Measurements from ENCODE around the gene DACH1.
A peak's percentile ranks its signal among the peaks of the same experiment; 100 is the strongest.
"Not testable (repeated sequence)": the region's sequence is repeated elsewhere in the genome, so short reads cannot be mapped to it uniquely, and the experiment has no call there.

Gene DACH1

DNA sequence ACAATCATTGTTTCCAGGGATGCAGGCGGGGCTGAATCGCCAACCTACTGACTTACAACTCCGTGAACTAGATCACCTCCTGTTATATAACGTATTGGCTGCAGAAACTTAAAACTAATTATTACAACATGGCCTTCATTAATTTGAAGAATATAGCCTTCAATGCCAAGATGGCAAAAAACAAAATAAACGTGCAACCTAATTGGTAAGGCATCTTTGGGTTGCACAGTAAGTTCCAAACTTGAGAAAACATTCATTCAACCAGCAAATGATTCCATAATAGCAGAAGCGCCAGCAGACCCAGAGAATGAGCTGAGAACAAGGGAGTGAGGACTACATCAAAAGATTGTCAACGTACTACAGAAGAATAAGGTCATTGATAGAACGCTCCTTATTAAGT, 39.8 kb downstream of the DACH1 start:
- no peak for DNase-seq

DNA sequence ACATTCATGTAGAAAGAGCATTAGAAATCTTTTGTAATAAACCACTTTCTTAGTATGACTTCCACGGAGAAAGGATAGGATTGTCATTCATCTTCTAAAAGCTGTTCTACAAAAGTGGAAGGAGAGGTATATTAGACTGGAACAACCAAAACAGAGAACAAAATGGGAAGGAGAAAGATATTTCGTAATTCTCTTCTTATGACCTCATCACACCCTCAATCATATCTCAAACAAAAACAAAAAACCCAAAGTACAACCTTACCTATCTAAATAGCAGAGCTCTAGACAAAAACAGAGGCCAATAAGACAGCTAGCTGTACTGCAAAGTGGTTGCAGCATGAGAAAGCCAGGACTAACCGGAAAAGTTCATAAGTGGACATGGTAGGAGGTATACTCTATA, 46.3 kb downstream of the DACH1 start:
- DNase-seq = no peak

DNA sequence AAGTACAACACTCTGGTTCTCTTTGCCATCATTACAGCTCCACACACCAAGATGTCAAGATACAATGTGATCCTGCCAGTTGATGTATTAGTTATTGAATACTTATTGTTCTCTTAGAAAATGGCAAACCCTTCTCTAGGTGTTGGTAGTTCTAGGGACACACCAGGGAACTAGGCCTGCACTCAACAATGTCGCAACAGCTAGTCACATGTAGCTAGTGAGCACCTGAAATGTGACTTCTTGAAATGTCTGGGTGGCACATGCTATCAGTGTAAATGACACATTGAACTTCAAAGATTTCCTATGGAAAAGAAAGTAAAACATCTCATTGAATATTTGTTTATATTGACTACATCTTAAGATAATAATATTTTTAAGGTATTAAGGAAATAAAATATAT, 49.7 kb downstream of the DACH1 start:
- DNase-seq = no peak

DNA sequence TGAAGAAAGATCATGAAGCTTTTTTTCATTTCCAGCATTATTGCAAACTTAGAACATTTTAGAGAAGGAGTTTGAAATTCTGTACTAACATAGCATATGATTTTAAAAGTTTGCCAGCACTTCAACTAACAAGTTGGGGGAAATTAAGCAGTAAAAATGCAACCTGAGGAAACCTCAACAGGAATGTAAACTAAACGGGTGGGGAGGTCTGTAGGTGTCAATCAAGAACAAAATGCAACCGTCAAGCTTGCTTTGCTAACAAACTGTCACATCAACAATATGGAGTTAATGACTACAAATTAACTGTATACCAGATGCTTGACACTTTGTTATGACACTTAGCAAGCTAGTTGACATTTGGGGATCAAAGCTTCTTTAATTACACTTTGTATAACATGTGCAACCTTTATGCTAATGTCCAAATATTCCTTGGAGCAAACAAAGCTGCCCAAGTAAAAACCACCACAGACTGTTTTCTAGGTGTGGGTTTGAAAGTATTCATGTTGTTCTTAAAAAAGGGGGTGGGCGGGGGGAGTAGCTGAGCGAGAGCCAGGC, 52.1 kb downstream of the DACH1 start:
- peak; percentile 16 for DNase-seq

DNA sequence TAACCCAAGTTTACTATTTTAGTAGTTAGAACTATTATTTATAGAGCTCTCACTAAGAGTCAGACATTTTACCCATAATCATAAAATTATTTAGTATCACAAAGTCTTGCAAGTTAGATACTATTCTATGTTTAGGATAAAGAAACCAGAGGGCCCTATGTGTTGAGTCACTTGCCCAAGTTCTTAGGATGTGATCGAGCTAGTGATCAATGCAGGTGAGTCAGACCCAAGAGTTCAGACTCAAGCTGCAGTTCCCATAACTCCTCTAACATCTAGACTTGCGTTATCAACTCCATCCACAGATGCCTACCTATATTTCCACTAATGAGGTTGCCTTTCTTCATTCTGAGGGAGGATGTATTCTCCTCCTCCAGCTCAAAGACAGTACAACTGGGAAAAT, 53.8 kb downstream of the DACH1 start:
- DNase-seq = no peak

GRCh38 chr13:71811344-71811743, 55.7 kb downstream of the DACH1 start:
- DNase-seq = no peak

GRCh38 chr13:71808708-71809107, 58.3 kb downstream of the DACH1 start:
- DNase-seq = no peak

DNA sequence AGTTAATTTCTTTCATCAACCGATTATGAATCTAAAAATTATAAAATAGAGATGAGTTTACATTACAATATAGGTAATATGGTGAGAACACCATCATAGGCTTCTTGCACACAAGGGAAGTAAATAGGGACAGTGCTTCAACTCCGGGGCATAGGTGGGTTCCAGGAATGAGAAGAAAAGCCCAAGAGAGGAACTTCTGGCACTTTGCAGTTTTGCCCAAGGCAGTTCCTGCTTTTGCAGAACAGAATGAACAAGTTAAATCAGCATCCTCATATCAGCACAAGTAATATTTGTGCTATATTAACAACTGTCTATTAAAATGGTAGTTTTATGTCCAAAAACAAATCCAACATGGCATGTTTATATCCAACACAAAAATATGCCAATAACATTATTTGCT, 60.1 kb downstream of the DACH1 start:
- no peak for DNase-seq

GRCh38 chr13:71803066-71803465, 63.9 kb downstream of the DACH1 start:
- no peak for DNase-seq

DNA sequence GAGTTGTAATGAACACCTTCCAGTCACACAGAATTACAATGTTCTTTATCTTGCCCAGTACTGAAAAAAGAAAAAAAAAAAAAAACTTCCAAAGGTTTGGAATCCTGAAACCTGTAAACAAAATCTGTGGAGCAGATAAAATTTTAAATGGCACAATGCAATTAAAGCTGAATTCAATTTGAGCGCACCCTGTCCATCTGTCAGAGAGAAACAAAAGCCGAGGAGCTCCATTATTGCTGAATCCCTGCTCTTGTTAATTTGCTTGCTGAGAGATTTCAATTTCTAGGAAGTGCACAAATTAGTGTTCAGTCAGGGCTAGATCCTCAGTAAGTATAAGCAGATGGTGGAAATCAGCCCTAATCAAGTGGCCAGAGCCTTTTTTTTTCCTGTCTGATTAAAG, 65.2 kb downstream of the DACH1 start:
- peak; percentile 97 for DNase-seq

DNA sequence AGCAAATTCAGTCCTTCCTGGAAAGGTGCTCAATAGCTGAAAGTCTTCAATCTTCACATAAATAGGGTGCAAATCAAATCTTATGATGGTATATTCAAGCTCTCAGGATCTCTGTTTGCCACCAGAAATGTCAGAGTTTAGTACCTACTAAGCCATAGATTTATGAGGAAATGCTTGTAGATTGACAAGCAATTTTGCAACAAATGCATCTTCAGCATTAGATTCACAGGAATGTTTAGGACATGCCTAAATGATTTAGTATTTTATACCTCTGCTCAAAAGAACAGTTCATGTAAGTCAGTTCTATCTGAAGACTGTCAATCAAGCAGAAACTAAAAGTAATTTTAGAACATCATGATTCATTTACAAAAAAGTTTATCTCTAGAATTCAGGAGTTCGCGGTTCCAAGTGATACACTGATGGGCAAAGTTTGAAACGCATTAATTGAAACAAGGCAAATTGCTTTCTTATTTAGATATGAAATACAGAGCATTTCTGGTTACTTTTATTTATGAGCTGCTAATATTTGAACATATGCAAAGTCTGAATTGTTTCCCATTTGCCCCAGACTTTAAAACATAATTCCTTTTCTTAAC, 65.7 kb downstream of the DACH1 start:
- no peak for DNase-seq

GRCh38 chr13:71799324-71799723, 67.7 kb downstream of the DACH1 start:
- DNase-seq = no peak

DNA sequence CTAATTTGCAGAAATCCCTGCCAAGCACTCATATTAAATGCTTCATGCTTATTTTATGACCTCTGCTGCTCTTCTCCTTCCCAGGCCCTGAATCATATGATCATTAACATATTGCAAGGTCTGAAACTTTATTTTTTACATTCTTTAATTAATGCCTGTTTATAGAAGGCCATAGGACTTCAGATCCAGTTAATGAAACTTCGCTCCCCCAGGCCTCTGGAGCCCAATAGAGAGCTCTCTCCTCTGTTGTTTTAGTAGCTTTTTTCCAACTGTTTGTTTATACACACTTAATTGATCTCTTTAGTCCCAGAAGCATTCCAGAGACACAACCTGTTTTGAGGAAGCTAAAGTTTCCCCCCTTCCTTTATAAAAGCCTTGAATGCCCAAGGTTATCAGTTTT, 68.3 kb downstream of the DACH1 start:
- DNase-seq = no peak

GRCh38 chr13:71797517-71797916, 69.5 kb downstream of the DACH1 start:
- peak; percentile 25 for DNase-seq

GRCh38 chr13:71789693-71790329, 77.2 kb downstream of the DACH1 start:
- DNase-seq = no peak

- no peak for DNase-seq
Observed at GRCh38 chr13:71789037-71789436, 78.0 kb downstream of the DACH1 start.

GRCh38 chr13:71787414-71787813, 79.6 kb downstream of the DACH1 start:
- no peak for DNase-seq

GRCh38 chr13:71786875-71787274, 80.1 kb downstream of the DACH1 start:
- no peak for DNase-seq

GRCh38 chr13:71785361-71785760, 81.6 kb downstream of the DACH1 start:
- no peak for DNase-seq

GRCh38 chr13:71780546-71780945, 86.5 kb downstream of the DACH1 start:
- DNase-seq = no peak

DNA sequence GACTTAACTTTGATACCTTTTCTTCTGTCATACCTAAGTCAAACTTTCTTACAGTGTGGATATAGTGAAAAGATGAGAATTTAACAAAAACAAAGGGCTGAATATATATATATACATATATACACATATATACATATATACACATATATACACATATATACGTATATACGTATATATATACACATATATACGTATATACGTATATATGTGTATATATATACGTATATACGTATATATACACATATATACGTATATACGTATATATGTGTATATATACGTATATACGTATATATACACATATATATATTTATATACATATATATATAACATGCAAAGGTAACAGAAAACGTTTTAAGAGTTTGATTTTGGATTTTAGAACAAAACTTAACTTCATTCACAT, 88.0 kb downstream of the DACH1 start:
- DNase-seq = not testable (repeated sequence)

DNA sequence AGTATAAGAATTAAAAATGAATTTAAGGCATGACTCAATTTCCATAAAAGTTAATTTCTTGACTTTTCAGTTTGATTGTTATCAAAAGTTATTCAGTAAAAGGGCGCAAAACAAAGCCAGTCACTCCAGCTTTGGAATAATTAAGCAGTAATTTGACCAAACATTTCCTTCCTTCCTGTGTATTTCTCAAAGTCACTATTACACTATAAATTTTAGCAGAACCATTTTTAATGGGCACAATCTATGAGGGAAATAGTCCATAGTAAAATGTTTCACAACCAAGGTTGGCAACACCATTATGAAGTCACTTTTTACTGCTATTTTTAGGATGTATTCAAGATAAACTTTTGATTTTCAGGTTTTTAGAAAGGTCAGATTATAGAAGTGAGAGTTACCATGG, 91.0 kb downstream of the DACH1 start:
- DNase-seq = no peak

DNA sequence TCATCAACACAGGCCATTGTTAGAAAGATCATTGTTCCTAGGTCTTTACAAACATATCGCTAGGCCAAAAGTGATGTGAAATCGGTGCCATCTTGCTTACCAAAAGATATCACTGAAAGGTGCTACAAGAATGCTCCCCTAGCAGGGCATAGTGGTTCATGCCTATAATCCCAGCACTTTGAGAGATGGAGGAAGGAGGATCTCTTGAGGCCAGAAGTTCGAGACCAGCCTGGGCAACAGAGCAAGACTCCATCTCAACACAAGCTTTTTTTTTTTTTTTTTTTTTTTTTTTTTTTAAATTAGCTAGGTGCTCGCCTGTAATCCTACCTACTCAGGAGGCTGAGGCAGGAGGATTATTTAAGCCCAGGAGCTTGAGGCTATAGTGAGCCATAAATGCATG, 92.1 kb downstream of the DACH1 start:
- DNase-seq = no peak

DNA sequence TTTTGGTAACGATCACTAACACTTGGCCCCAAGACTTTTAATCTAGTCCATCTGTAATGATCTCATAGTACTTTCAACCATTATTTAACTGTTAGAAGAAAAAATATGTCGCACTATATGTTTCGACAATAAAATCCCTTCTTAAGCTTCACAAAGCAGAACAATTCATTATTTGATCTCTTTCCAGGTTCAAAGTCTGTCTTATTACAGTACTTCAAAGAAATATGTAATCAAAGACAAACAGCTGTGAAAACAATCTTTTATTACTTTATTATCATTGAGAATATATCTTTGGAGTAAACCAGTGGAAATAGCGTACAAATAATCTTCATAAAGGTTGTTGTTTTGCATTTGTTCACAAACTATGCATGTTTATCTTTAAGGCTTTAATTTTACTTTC, 93.5 kb downstream of the DACH1 start:
- no peak for DNase-seq

DNA sequence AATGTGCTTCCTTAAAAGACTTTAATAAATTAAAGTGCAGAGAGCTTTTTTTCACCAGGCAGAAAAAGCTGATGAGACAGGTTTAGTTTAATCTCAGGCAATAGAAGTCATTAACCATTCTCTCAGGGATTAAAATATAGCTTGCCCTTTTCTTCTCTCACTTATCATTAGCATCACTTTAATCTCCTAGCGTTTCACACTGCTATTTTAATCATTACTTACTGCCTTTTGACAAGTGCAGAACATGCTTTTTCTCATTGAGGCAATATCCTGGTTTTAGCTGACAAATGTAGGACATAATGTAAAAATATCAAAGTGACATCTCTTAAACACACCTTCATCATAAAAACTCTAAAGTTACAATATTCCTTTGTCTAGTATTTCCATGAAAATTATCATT, 94.6 kb downstream of the DACH1 start:
- DNase-seq = no peak

All from NCI-H1417 treated with DMSO at 0.1 percent for 48 hours (cell line).